Placental epithelial cell (primary cell): Measurements from ENCODE around the gene PDYN. TPM values are rescaled to one million over a fixed set of nuclear protein-coding genes. Genes with fewer than 3 reads are reported as not detected.

ENCODE experiments used
- total RNA-seq: library from RNA; depleted of rRNA; stranded (reverse); fragments of >200 nt; gene quantifications from 2 replicates; pipeline ENCODE4 v1.2.3, GENCODE V29; 2012

The PDYN gene
- total RNA-seq = not detected in 2 replicates

GRCh38 chr20:1993986-1994385, at the start of gene PDYN:
Gene PDYN, minus strand, starts transcription at chr20:1994058. Its CDS starts 10,974 bp downstream, at chr20:1983084.

Other genes starting within 250 kb of the PDYN start
- gene SIRPA, start 98.7 kb downstream of the PDYN start, total RNA-seq = 2.1 and 3.1 TPM in 2 replicates
- gene STK35, start 107.8 kb upstream of the PDYN start, total RNA-seq = 22.1 and 25.9 TPM in 2 replicates